ENCODE measurements around the gene OTOF.
A peak's percentile ranks its signal among the peaks of the same experiment; 100 is the strongest.

The OTOF gene

DNA sequence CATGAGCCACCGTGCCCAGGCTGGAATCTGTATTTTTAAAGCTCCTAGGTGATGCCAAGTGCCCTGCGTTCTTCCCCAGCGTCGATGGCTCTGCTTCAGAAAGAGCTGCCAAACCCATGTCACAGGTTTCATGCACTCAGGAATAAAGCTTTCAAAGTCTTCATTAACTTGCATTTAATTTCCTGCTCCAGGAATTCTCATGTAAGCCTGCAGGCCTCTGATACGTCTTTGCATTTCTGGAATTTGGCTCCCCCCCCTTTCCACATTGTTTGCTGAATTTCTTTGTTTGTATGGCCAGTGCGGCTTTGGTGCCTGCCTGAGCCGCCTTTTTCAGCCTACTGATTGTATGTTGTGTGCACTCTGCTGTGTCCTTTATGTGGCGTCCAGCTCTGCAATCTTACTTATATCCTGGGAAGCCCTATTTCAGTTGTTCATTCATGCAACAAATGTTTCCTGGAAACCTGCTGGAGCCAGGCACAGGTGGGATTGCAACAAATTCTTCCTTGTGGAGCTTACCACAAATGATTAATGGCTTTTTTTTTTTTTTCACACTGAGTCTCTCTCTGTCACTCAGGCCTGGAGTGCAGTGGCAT, 17.9 kb upstream of the OTOF start:
- DNase-seq: no peak

- DNase-seq: no peak
These were observed 17.0 kb upstream of the OTOF start for GRCh38 chr2:26494891-26495290.

DNA sequence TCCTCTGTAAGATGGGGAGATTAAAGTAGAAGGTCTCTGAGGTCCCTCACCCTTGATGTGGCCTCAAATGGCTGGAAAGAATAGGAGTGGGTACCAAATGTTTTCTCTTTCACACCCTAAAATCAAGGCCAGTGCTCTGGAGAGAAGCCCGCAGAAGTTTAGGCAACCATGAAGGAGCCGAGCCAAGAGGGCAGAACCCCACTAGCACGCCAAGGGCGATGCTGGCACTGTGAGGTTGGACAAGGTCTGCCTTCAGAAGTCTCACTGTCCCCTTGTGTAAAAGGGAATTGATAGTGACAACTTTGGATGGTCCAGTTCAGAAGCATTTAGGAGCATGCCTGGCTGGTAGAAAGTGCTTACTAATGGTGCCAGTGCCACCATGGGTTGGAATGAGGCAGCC, 16.3 kb upstream of the OTOF start:
- no peak for DNase-seq

GRCh38 chr2:26493566-26493965, 15.6 kb upstream of the OTOF start:
- DNase-seq: no peak

- no peak for DNase-seq
These were observed 15.0 kb upstream of the OTOF start for GRCh38 chr2:26492749-26493515.

GRCh38 chr2:26491563-26492167, 13.7 kb upstream of the OTOF start:
- no peak for DNase-seq

GRCh38 chr2:26489213-26489850, 11.4 kb upstream of the OTOF start:
- no peak for DNase-seq

DNA sequence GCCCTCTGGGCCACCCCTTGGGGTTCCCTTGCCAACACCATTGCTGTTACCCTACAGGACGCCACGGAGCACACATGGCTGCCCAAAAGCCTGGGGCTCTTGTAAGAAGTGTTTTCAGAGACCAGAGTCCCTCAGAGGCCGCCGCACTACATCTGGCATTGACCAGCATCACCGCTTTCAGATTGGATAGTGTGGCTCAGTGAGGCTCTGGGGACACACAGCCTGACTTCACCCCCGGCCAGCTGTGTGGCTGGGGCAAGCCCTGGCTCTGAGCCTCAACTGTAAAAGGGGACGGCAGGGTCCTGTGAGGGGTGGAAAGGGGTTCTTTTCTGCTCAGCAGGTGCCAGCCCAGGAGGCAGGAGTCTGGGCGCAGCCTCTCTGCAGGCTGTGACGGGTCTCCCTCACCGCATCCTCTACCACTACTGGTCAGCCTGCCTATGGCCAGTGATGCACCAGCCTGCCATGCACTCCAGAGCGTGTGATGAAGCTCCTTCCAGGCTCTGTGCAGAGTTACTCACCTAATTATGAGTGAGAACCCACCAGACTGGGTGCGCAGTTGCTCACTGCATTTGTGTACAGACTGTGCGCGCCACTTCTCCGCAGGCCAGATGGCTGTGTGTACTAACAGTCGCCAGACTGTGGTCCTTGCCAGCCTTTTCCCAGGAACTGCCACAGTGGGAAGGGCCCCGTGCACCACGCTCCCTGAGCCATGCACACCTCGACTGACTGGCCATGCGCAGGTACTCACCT, 10.7 kb upstream of the OTOF start:
- DNase-seq: no peak

DNA sequence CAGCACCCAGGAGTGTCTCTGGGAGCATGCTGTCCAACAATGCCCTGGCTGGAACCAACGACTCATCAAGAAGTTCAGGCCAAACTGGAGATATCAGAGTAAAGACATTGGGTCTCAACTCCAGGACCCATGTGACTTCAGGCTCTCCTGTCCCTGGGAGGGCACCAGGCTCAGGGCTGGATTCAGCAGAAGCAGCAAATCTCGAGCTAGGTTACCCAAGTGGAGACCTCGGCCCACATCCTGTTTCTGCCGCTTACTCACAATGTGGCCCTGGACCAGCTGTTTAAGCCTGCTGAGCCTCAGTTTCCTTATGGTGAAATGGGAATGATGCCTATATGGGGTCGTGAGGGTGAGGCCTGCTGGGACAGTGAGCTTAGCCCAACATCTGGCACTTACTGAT, 9.3 kb upstream of the OTOF start:
- DNase-seq: peak in 1 of 5 experiments; percentile 50

DNA sequence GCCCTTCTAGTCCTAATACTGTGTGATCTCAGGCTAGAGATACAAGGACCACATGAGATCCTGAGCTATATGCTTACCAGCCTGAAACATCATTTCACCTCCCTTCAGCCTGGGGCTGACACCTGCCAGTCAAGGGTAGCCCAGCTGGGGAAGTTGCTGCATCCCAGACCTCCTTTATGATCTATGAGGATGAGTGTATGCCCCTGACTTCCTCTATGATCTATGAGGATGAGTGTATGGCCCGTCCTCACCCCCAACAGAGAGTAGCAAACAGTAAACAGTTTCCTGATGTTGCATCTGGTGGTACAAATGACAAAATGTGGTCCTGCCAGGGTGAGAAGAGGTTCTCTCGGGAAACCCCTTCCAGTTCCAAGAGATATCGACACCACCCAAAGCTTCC, 8.9 kb upstream of the OTOF start:
- DNase-seq: no peak

GRCh38 chr2:26485725-26486418, 7.9 kb upstream of the OTOF start:
- DNase-seq: no peak

DNA sequence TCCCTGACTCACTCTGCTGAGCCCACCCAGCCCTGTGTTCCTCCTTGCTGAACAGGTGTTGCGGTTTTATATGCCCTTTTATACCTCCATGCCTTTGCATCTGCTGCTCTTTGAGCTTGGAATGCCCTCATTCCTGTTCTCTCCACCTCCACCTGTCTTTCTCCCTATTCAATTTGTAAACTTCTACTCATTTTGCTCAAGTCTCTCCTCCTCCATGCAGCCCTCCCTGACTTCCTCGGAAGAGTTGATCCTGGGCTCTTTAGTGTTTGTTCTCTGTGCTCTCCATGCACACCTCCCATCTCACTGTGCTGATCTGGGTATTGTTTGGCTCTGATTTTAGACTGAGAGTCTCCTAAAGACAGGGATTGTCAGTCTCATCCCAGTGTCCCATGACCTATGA, 7.2 kb upstream of the OTOF start:
- DNase-seq: no peak

DNA sequence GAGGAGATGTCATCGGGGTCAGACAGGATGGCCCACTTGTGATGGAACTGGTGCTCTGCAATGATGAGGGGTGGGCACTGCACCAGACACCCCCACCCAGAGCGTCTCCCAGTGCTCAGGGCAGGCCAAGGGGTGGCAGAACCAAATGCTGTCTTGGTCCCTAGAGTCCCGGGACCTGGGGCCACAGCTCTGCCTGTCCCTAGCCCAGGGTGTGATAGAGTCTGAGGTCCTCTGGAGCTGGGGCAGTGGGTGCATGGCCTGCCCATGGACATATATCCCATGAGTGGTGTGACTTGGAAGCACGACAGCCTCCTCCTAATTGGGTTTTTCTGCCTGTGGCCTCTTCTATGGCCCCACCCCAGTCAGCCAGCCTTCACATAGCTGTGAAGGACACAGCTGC, 6.7 kb upstream of the OTOF start:
- no peak for DNase-seq

DNA sequence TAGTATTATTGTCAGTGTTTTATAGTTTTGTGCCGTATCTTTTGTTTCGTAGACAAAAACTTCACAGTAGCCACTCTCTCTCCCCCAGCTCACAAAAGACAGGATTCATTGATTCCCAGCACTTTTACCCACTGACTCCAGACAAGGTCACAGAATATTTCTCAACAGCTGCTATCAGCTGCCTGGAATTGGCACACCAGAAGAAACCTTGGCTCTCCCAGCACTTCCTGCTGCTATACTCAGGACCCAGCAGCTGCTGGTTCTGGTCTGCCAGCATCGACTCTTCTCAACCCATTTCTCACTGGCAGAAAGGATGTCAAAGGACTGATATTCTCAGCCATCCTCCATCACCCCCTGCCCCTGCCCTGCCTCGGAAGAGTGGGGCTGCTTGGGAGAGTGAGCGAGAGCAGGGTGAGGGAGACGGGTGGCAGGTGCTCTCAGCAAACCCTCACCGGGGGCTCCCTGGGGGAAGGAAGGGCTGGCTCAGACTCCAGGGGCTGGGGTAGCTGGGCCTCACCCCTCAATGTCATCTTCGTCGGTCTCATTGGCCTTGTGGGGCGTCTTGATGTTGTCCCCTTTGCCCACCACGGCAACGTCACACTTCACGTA, 6.1 kb upstream of the OTOF start:
- no peak for DNase-seq

GRCh38 chr2:26483516-26483915, 5.6 kb upstream of the OTOF start:
- no peak for DNase-seq

DNA sequence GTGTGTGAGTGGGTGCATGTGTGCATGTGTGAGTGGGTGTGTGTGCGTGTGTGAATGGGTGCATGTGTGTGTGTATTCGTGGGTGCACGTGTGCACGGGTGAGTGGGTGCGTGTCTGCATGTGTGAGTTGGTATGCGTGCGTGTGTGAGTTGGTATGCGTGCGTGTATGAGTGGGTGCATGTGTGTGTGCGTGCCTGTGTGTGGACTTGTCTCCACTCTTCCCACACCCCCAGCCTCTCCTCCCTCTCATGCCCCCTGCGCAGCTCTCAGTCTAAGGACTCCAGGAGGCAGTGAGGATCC, 5.1 kb upstream of the OTOF start:
- DNase-seq: no peak

DNA sequence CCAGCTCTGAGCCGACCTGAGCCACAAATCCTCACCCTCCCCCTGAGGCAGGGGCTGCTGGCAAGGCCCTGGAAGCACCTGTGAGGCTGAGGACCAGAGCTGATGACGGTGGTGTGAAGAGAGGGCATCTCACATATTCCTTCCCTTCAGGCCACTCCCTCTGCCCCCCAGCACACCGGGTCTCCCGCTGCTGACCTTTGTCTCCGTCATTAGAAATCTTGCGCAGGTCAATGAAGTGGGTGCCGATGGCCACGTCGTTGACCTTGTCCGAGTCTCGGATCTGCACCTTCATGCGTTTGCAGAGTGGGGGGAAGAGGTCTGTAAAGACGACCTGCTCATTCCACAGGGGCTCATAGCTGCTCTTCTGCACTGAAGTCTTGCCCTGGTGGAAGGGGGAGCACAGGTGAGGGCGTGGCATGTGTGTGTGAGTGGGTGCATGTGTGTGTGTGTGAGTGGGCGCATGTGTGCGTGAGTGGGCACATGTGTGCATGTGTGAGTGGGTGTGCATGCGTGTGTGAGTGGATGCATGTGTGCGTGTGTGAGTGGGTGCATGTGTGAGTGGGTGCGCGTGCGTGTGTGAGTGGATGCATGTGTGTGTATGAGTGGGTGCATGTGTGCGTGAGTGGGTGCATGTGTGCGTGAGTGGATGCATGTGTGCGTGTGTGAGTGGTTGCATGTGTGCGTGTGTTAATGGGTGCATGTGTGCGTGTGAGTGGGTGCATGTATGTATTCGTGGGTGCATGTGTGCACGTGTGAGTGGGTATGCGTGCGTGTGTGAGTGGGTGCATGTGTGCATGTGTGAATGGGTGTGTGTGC, 4.5 kb upstream of the OTOF start:
- no peak for DNase-seq

GRCh38 chr2:26481706-26482105, 3.8 kb upstream of the OTOF start:
- no peak for DNase-seq

DNA sequence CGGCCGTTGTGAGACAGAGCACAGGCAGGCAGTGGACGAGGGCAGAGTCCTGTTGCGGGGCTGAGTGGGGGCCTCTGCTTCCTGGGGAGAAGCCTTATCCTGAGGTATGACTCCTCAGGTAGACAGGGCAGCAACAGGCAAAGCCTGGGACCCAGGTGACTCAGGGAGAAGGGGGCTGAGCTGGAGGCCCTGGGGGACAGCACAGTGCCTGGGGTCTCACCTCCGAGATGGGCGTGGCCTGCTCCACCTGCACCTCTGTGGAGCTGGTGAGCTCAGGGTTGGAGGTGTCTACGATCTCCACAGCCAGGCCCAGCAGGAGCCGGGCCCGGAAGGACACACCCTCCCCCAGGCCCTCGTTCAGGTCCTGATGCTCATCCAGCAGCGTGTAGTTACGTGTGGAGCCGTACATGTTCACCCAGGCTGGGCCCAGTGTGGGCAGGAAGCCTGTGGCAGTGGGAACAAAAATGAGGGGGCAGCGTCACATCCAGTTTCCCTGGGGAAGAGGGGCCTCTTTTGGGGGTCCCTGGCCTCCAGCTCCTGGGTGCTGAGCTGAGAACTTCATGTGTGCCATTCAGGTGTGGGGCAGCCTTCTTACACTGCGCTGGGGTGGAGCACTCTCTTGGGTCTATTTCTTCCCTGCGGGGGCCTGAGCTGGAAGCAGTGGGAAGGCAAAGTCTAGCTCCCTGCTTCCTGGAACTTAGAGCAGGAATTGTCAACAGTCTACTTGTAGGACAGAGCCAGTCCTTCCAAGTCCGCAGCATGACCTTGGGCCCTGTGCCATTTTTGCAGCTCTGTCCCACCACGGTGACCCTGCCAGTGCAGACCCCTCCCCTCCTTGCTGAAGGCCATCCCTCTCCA, 2.9 kb upstream of the OTOF start:
- DNase-seq: no peak
